AG20443 (cell line): Measurements from ENCODE around the gene IL19.
A peak's percentile ranks its signal among the peaks of the same experiment; 100 is the strongest.
"Not testable (repeated sequence)": the region's sequence is repeated elsewhere in the genome, so short reads cannot be mapped to it uniquely, and the experiment has no call there.

Experiments
- DNase-seq: peaks from one replicate; pipeline ENCODE4 v3.0.0; 2012; ENCODE audit warnings: low spot score, mixed read lengths

Gene IL19

DNA sequence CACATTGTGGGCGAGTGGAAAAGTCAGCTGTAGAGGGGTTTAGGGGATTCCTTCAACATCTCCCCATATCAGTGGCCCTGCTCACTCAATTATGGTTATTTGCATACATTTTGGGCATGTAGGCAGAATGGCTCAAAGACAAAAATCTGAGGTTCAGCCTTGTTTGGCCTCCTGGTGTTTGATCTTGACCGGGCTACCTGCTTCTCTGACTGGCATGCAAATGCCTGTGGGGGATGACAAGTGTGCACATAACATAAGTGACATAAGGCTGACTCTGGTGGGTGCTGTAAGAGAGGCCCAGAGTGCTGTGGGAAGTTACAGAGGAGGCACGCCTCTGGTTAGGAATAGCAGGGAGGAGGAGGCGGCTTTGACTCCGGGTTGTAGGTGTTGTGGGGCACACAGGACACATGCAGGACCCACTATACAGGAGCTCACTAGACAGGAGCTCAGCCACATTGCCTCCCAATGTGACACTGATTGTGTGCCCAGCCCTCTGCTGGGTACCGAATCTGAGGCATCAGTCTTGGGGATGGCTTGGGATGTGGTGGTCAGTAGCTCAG, 29.4 kb upstream of the IL19 start:
- no peak for DNase-seq

- no peak for DNase-seq
These were observed 27.7 kb upstream of the IL19 start for GRCh38 chr1:206742719-206743383.

DNA sequence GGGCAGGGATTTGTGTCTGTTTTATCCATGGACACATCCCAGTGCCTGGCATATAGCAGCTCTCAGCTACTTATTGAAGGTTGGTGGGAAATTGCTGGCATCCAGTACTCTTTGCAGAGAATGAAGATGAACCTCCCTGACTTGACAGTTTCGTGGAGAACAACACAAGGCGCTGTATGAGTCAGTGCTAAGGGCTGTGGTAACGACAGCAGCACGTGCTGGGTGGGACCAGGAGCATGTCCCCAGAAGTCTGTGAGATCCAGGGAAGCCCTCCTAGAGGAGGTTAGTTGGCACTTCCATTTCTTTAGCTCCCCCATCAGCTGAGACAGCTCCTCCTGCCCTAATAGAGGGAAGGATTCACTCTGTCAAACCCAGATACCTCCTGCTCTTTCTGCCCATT, 25.9 kb upstream of the IL19 start:
- DNase-seq: no peak

- no peak for DNase-seq
These were observed 25.3 kb upstream of the IL19 start for GRCh38 chr1:206745301-206745700.

- DNase-seq: no peak
These were observed 22.1 kb upstream of the IL19 start for GRCh38 chr1:206748348-206749030.

- no peak for DNase-seq
These were observed 18.7 kb upstream of the IL19 start for GRCh38 chr1:206751891-206752290.

DNA sequence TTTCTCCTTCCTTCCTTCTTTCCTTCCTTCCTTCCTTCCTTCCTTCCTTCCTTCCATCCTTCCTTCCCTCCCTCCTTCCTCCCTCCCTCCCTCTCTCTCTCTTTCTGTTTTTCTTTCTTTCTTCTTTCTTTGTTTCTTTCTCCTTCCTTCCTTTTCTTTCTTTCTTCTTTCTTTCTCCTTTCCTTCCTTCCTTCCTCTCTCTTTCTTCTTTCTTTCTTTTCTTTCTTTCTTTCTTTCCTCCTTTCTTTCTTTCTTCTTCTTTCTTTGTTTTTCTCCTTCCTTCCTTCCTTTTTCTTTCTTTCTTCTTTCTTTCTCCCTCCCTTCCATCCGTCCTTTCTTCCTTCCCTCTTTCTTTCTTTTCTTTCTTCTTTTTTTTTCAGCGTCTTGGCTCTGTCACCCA, 18.1 kb upstream of the IL19 start:
- DNase-seq: no peak

- peak; percentile 64 for DNase-seq
These were observed 17.4 kb upstream of the IL19 start for GRCh38 chr1:206753141-206753540.

DNA sequence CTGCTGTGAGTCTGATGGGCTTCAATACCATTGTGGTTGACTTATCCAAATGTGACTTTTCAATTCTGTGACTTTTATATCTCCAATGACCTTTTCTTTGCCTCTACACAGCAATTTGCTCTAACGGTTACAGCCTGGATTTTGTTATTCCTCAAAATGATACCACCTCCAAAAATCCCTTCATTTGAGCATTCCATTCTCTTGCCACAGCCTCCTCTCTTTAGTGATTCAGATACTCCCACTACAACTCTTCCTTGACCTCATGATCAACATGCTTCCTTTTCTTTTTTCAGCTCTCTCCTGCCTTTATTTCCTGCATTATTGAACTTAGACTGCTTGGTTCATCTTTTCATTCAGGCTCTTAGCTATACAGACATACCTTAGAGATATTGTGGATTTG, 16.6 kb upstream of the IL19 start:
- DNase-seq: peak; percentile 75

DNA sequence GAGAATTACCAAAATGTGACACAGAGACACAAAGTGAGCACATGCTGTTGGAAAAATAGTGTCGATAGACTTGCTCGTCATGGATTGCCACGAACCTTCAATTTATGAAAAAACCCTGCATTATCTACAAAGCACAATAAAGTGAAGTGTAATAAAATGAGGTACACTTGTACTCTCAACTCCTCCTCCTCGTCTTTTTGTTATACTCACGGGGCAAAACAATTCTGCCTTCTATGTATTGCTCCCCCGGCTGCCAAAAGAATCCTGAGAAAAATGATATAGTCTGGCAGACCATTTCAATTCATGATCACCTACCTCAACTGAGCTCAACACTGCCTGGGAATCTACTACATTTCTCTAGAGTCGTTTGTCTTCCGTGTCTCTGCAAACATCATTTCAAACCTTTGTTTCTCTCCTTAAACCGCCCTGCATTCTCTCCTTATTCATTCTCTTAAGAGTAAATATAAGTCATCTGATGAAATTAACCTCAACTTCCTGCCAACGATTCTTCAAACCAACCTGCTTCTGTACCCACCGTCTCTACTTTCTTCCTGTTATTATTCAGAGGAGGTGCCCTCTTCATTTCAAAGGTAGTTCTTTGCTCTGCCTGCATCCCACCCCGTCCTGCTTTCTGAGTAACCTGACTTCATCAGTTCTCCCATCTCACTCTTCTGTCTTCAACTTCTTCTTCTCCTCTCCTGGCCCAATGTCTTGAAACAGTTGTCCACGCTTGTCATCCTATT, 12.9 kb upstream of the IL19 start:
- no peak for DNase-seq

DNA sequence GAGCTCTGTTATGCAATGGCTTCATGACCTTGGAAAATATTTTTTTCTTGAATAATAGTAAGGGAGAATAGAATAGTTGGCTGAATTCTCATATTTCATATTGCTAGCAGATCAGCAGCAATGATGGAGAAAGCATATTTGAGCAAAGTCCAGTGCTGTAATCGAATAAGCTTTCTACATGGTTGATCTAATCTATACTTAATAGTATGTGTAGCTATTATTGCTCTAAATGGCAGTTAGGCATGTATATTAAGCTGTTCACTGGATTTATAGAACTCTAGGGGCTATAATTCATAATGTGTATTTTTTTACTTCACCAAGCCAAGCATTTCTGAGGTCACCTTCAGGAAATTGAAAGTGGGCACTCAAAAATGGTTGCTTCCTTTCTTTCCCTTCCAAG, 10.0 kb upstream of the IL19 start:
- DNase-seq: no peak

- peak; percentile 49 for DNase-seq
These were observed 9.3 kb upstream of the IL19 start for GRCh38 chr1:206761159-206761768.

DNA sequence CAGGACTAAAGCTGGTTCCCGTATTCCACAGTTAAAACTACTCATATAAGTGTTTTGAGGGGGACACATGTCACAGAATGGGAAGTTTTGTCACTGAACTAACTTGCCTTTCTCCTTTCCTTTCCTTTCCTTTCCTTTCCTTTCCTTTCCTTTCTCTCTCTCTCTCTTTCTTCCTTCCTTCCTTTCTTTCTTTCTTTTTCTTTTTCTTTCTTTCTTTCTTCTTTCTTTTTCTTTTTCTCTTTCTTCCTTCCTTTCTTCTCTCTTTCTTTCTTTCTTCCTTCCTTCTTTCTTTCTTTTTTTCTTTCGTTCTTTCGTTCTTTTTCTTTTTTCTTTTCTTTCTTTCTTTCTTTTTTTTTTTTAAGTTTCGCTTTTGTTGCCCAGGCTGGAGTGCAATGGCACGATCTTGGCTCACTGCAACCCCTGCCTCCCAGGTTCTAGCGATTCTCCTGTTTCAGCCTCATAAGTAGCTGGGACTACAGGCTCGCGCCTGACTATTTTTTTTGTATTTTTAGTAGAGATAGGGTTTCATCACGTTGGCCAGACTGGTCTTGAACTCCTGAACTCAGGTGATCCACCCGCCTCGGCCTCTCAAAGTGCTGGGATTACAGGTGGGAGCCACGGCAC, 7.7 kb upstream of the IL19 start:
- DNase-seq: not testable (repeated sequence)

DNA sequence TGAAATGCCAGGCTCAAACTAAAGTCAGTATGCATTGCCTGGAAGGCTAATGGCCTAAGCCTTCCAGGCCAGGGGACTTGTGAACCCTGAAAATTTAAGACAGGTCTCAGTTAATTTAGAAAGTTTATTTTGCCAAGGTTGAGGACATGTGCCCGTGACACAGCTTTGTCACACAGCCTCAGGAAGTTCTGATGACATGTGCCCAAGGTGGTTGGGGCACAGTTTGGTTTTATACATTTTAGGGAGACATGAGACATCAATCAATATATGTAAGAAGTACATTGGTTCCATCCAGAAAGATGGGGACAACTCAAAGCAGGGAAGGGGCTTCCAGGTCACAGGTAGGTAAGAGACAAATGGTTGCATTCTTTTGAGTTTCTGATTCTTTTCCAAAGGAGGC, 4.8 kb upstream of the IL19 start:
- not testable (repeated sequence) for DNase-seq

- DNase-seq: peak; percentile 83
These were observed 4.2 kb upstream of the IL19 start for GRCh38 chr1:206766251-206766856.

DNA sequence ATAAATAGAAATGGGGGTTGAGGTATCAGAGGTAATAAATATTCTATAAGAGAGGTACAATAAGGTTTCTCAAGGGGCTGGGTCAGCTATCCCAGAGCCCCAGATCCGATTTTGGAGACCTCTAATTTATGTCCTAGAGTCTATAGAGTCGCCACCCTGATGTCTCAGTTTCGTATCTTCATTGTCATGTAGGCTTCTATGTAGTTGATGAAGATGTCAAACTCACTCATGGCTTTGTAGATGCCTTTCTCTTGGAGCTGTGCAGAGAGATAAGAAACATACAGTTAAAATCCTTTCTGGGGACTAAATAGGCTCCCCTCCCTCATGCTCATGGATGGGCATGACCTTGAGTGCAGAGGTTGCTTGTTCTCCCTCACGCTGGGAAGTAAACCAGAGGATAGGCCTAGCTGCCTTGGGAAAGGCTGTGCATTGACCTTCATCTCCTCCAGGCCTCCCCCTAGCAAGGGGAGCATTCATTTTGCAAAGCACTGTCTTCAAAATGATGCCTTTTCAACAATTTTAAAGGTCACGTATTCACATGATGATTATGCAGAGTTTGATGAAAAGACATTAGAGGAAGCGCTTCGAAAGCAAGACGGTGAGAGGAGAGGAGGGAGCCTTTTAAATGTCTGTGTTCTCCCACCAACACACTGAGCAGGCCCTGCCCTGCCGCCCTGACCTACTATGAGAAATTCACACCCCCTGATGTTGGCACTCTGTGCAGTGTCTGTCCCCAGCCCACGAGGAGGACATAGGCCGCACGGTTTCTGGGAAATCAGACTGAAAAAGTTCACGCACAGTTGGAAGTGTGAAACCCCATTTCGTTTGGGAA, 1.9 kb upstream of the IL19 start:
- no peak for DNase-seq

DNA sequence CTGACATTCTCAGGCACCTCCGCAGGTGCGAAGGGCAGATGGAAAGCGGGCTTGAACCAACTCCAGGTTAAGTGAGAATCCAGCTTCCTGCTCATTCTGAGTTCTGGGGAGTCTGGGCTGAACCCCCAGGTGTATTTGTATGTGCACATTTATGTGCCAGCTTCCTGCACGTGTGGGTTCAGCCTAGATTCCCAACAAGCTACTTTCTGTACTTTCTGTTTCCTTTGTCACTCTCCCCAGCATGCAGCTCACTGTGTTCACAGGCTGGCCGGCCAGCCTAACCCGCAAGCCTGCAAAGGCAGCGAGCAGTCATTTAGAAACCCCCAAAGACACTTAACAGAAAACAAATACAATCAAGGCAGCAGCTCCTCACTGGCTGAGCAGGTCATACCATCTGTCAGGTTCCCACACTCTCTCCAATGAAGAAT, 1.3 kb upstream of the IL19 start:
- DNase-seq: no peak

GRCh38 chr1:206771338-206771692, 742 bp downstream of the IL19 start:
- DNase-seq: no peak

DNA sequence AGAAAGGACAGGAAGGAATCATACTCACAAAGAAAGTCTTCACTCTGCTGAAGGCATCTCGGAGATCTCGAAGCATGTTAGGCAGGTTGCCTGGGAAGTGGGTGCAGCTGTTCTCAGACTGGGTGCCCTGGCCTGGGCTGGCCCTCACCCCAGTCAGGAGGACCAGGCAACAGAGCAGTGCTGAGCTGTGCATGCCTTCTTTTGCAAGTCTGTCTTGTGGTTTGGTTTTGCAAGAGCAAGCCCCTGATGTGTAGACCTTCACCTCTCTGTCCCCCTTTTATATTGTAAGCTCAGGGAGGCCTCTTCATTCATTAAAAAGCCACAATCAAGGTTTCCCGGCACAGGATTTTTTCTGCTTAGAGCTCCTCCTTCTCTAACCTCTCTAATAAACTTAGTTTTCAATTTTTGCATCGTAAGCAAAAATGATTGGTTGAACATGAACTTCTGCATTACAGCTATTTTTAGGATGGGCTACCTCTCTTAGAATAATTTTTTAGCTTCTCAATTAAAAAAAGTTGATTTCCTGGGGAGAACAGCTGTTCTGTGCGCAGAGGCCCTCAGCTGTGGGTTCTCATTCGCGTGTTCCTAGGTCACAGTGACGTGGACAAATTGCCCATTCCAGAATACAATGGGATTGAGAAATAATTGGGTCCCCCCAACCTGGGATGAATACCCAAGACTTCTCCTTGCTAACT, 1.8 kb downstream of the IL19 start, which contains the start of gene IL10:
IL10 (minus strand) TSS at position 252 of the 695 bp plus-strand sequence; CDS start at position 193, 59 bp downstream.
- no peak for DNase-seq

DNA sequence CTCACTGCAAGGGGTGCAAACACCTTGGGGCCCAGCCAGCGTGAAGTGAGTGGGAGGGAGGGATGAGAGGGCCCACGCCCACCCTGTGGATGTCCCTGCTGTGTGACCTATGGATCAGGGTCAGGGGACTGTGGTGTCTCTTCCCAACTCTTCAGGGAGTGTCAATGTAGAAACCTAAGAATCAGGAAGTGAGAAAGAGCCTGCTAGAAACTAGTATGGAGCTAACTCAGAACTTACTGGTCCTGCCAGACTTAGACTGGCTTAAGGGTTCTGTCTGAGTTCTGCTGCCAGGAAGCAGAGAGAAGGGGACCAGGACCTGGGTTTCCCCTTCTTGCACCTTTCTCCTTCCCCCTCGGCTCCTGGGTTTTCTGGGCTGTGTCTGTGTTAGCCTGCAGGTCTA, 3.5 kb downstream of the IL19 start:
- no peak for DNase-seq
